ENCODE data around the gene OTX1. TPM values are rescaled to one million over a fixed set of nuclear protein-coding genes. Genes with fewer than 3 reads are reported as not detected.
"Not testable (repeated sequence)": the region's sequence is repeated elsewhere in the genome, so short reads cannot be mapped to it uniquely, and the experiment has no call there.

OTX1 gene
- total RNA-seq, 1 donor from 2014 or later, result not detected

GRCh38 chr2:63056107-63057050 is 5.7 kb downstream of the OTX1 start:
- ATAC-seq (ENCODE audit: poor library complexity) (peak; percentile 45), DNase-seq (peak; percentile 61)
- intact Hi-C loops (cut with DNase I), result no loop called here

GRCh38 chr2:63057249-63058143 is 6.9 kb downstream of the OTX1 start:
- ATAC-seq (ENCODE audit: poor library complexity), result no peak
- intact Hi-C loops (cut with DNase I), result no loop called here
- no peak for DNase-seq

- DNase-seq (no peak), ATAC-seq (ENCODE audit: poor library complexity) (no peak)
- intact Hi-C loops (cut with DNase I), result no loop called here
These were observed 7.7 kb downstream of the OTX1 start for GRCh38 chr2:63058144-63058920.

- ATAC-seq (ENCODE audit: poor library complexity) (peak; percentile 29), DNase-seq (no peak)
- intact Hi-C loops (cut with DNase I), result no loop called here
These were observed 8.5 kb downstream of the OTX1 start for GRCh38 chr2:63058921-63059792.

- ATAC-seq (ENCODE audit: poor library complexity) (no peak), DNase-seq (no peak)
- intact Hi-C loops (cut with DNase I), result no loop called here
These were observed 9.3 kb downstream of the OTX1 start for GRCh38 chr2:63059793-63060471.

- ATAC-seq (ENCODE audit: poor library complexity), result no peak
- intact Hi-C loops (cut with DNase I), result no loop called here
- no peak for DNase-seq
These were observed 9.9 kb downstream of the OTX1 start for GRCh38 chr2:63060472-63060991.

GRCh38 chr2:63064197-63064596 is 13.6 kb downstream of the OTX1 start:
- intact Hi-C loops (cut with DNase I), result no loop called here
- ATAC-seq (ENCODE audit: poor library complexity) (no peak), DNase-seq (no peak)

GRCh38 chr2:63064661-63065060 is 14.0 kb downstream of the OTX1 start:
- ATAC-seq (ENCODE audit: poor library complexity), result no peak

GRCh38 chr2:63066265-63066664 is 15.6 kb downstream of the OTX1 start:
- ATAC-seq (ENCODE audit: poor library complexity), result no peak
- no peak for DNase-seq
- intact Hi-C loops (cut with DNase I), result no loop called here

More at GRCh38 chr2:63064661-63065060, 14.0 kb downstream of the OTX1 start:
- intact Hi-C loops (cut with DNase I), result no loop called here
- no peak for DNase-seq

- ATAC-seq (ENCODE audit: poor library complexity), result no peak
- no peak for DNase-seq
- intact Hi-C loops (cut with DNase I), result no loop called here
These were observed 16.2 kb downstream of the OTX1 start for GRCh38 chr2:63066838-63067237.

GRCh38 chr2:63071664-63072063 is 21.0 kb downstream of the OTX1 start:
- ATAC-seq (ENCODE audit: poor library complexity) (no peak), DNase-seq (no peak)
- intact Hi-C loops (cut with DNase I), result no loop called here

GRCh38 chr2:63073994-63074393 is 23.4 kb downstream of the OTX1 start:
- no peak for DNase-seq
- intact Hi-C loops (cut with DNase I), result no loop called here
- ATAC-seq (ENCODE audit: poor library complexity), result no peak

GRCh38 chr2:63074399-63074798 is 23.8 kb downstream of the OTX1 start:
- ATAC-seq (ENCODE audit: poor library complexity), result not testable (repeated sequence)

GRCh38 chr2:63078852-63079606 is 28.4 kb downstream of the OTX1 start:
- ATAC-seq (ENCODE audit: poor library complexity), result no peak
- intact Hi-C loops (cut with DNase I), result no loop called here

More at GRCh38 chr2:63074399-63074798, 23.8 kb downstream of the OTX1 start:
- intact Hi-C loops (cut with DNase I); DNase-seq: not testable (repeated sequence)

GRCh38 chr2:63081404-63081803 is 30.8 kb downstream of the OTX1 start:
- ATAC-seq (ENCODE audit: poor library complexity) (no peak), DNase-seq (no peak)
- intact Hi-C loops (cut with DNase I), result no loop called here

More at GRCh38 chr2:63078852-63079606, 28.4 kb downstream of the OTX1 start:
- DNase-seq, result no peak

GRCh38 chr2:63086687-63087086 is 36.1 kb downstream of the OTX1 start:
- intact Hi-C loops (cut with DNase I), result no loop called here
- no peak for ATAC-seq (ENCODE audit: poor library complexity)
- no peak for DNase-seq
